HG03521 (cell line): ENCODE measurements around the gene KRT38.
"Not testable (repeated sequence)": the region's sequence is repeated elsewhere in the genome, so short reads cannot be mapped to it uniquely, and the experiment has no call there.

Source experiments
- ATAC-seq: cut with Tn5 transposase; IDR thresholded peaks from one replicate; pipeline ENCODE4 v1.9.1; 2021; ENCODE audit warnings: mild to moderate bottlenecking, moderate library complexity; ENCODE audit not compliant: unreplicated experiment

Gene KRT38

GRCh38 chr17:41463746-41464145 is 23.0 kb upstream of the KRT38 start:
- no peak for ATAC-seq

- no peak for ATAC-seq
Measured at GRCh38 chr17:41462705-41463104, 21.9 kb upstream of the KRT38 start.

GRCh38 chr17:41457676-41458075 is 16.9 kb upstream of the KRT38 start:
- ATAC-seq, result no peak

- no peak for ATAC-seq
Measured at GRCh38 chr17:41456204-41456603, 15.4 kb upstream of the KRT38 start.

- no peak for ATAC-seq
Measured at GRCh38 chr17:41455236-41455635, 14.5 kb upstream of the KRT38 start.

GRCh38 chr17:41453066-41453465 is 12.3 kb upstream of the KRT38 start:
- no peak for ATAC-seq

- no peak for ATAC-seq
Measured at GRCh38 chr17:41452281-41452680, 11.5 kb upstream of the KRT38 start.

GRCh38 chr17:41451154-41451728 is 10.5 kb upstream of the KRT38 start:
- no peak for ATAC-seq

GRCh38 chr17:41449008-41449407 is 8.2 kb upstream of the KRT38 start:
- ATAC-seq, result no peak

GRCh38 chr17:41448506-41448905 is 7.7 kb upstream of the KRT38 start:
- ATAC-seq, result no peak

GRCh38 chr17:41446806-41447205 is 6.0 kb upstream of the KRT38 start:
- ATAC-seq, result no peak

GRCh38 chr17:41444640-41445039 is 3.9 kb upstream of the KRT38 start:
- no peak for ATAC-seq

- ATAC-seq, result no peak
Measured at GRCh38 chr17:41444186-41444585, 3.4 kb upstream of the KRT38 start.

- no peak for ATAC-seq
Measured at GRCh38 chr17:41442739-41443138, 2.0 kb upstream of the KRT38 start.

GRCh38 chr17:41439375-41439774 is 1.4 kb downstream of the KRT38 start:
- ATAC-seq, result no peak

GRCh38 chr17:41437769-41438168 is 3.0 kb downstream of the KRT38 start:
- no peak for ATAC-seq

GRCh38 chr17:41437254-41437653 is 3.5 kb downstream of the KRT38 start:
- no peak for ATAC-seq

- no peak for ATAC-seq
Measured at GRCh38 chr17:41434415-41434814, 6.4 kb downstream of the KRT38 start.

- ATAC-seq, result no peak
Measured at GRCh38 chr17:41434005-41434404, 6.8 kb downstream of the KRT38 start.

- no peak for ATAC-seq
Measured at GRCh38 chr17:41433586-41433985, 7.2 kb downstream of the KRT38 start.

- not testable (repeated sequence) for ATAC-seq
Measured at GRCh38 chr17:41430376-41430775, 10.4 kb downstream of the KRT38 start.

- no peak for ATAC-seq
Measured at GRCh38 chr17:41429667-41430066, 11.1 kb downstream of the KRT38 start.

GRCh38 chr17:41428591-41429291 is 12.0 kb downstream of the KRT38 start:
- no peak for ATAC-seq
